Testis (tissue), 3 donors: ENCODE data around the gene PLEKHA4. TPM values are rescaled to one million over a fixed set of nuclear protein-coding genes. Genes with fewer than 3 reads are reported as not detected.
"Not testable (repeated sequence)": the region's sequence is repeated elsewhere in the genome, so short reads cannot be mapped to it uniquely, and the experiment has no call there.

Experiments used
- DNase-seq: peaks from one replicate; pipeline ENCODE4 v3.0.0-alpha.2; 2019
- H3K27ac ChIP-seq, 2 donors: fragments of 200-600 bp; sonication (generic); one replicate each; pipeline ENCODE4 v1.5.1; 2019
- H3K27me3 ChIP-seq: fragments of 200-600 bp; sonication (generic); one replicate; pipeline ENCODE4 v1.5.1; 2019
- H3K36me3 ChIP-seq: fragments of 200-600 bp; sonication (generic); one replicate; pipeline ENCODE4 v1.5.1; 2017; ENCODE audit warnings: low read depth; ENCODE audit errors: missing control alignments
- H3K4me1 ChIP-seq: fragments of 200-600 bp; sonication (generic); one replicate; pipeline ENCODE4 v1.5.1; 2019
- H3K4me3 ChIP-seq, 2 donors: fragments of 200-600 bp; sonication (generic); one replicate each; pipeline ENCODE4 v1.5.1; 2017 to 2019
- H3K9me3 ChIP-seq: fragments of 200-600 bp; sonication (generic); one replicate; pipeline ENCODE4 v1.5.1; 2017
- POLR2A ChIP-seq: fragments of 450-650 bp; IDR thresholded peaks from one replicate; pipeline ENCODE4 v1.6.1; 2017; ENCODE audit warnings: antibody characterized with exemption, mild to moderate bottlenecking, moderate library complexity
- WGBS, 2 donors: methylation state at CpG; one replicate each; pipeline ENCODE4 v1.1.5; 2018; 5-methylcytosine and 5-hydroxymethylcytosine counted together
- intact Hi-C: fragments of 100-400 bp; cut with DNase I; formaldehyde crosslinking; loops from one replicate; pipeline ENCODE4 v1.15.1; 2023; ENCODE audit warnings: low total_unique reads
- polyA plus RNA-seq: library from polyadenylated mRNA; stranded (reverse); fragments of 350-450 nt; fragmentation: Illumina TruSeq; extraction: RNeasy Lipid Tissue Mini Kit (QIAGEN cat#74804); gene quantifications from one replicate; pipeline ENCODE4 v1.2.3, GENCODE V29; 2014; ENCODE audit warnings: low read depth, low replicate concordance; ENCODE audit not compliant: insufficient read depth
- total RNA-seq, 2 donors: library from RNA; depleted of rRNA; stranded (reverse); fragments of >200 nt; gene quantifications; one replicate each; pipeline ENCODE4 v1.2.3, GENCODE V29; 2016
- TF ChIP-seq, protein P1 (sequence below), 3 experiments: fragments of 450-650 bp in 2 of 3; fragments of 200-600 bp in 1 of 3; sonication (generic) in 1 of 3; IDR thresholded peaks; one replicate each; pipeline ENCODE4 v1.5.1; 2016 to 2019; ENCODE audit warnings: antibody characterized with exemption in 3 of 3, mild to moderate bottlenecking in 2 of 3, moderate library complexity in 1 of 3

Gene PLEKHA4
- total and polyA plus RNA-seq, 3 donors from 2014 or later: 12.8 to 22.3 (median 19.9) TPM

DNA sequence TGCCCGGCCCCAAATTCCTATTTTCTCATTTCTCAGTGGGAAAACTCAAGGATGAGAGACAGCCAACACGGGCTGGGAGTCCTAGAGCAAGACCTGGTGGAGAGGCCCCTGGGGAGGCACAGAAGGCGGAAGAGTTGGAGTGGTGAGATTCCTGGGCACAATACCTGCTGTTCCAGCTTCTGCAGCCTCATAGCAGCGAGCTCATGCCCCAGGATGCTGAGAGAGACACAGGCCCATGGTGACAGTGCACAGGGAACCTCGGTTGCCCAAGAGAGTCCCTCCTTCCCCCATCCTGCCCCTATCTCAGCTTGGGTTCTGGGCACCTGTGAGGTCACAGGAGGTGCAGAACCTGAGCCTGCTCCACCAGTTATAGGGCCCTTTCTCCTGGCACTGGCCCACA is 28.8 kb upstream of the PLEKHA4 start:
- no peaks in the 10 kb centered on the region for H3K9me3 ChIP-seq
- no peak overlapping the region for H3K27ac ChIP-seq
- H3K4me3 ChIP-seq: no peak overlapping the region
- H3K27me3 ChIP-seq: no peaks in the 10 kb centered on the region
- peaks cover 10% of the 10 kb centered on the region for H3K4me1 ChIP-seq
- no peak for DNase-seq
- intact Hi-C loops: no loop called here
- TF ChIP-seq POLR2A: no peak
- TF ChIP-seq, protein P1, sequence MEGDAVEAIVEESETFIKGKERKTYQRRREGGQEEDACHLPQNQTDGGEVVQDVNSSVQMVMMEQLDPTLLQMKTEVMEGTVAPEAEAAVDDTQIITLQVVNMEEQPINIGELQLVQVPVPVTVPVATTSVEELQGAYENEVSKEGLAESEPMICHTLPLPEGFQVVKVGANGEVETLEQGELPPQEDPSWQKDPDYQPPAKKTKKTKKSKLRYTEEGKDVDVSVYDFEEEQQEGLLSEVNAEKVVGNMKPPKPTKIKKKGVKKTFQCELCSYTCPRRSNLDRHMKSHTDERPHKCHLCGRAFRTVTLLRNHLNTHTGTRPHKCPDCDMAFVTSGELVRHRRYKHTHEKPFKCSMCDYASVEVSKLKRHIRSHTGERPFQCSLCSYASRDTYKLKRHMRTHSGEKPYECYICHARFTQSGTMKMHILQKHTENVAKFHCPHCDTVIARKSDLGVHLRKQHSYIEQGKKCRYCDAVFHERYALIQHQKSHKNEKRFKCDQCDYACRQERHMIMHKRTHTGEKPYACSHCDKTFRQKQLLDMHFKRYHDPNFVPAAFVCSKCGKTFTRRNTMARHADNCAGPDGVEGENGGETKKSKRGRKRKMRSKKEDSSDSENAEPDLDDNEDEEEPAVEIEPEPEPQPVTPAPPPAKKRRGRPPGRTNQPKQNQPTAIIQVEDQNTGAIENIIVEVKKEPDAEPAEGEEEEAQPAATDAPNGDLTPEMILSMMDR (IDR thresholded peaks at IDR 0.05): no peak
- WGBS, 2 donors: 84% methylated on average over 5 of the region's 5 CpGs
- no peaks in the 10 kb centered on the region for H3K36me3 ChIP-seq

DNA sequence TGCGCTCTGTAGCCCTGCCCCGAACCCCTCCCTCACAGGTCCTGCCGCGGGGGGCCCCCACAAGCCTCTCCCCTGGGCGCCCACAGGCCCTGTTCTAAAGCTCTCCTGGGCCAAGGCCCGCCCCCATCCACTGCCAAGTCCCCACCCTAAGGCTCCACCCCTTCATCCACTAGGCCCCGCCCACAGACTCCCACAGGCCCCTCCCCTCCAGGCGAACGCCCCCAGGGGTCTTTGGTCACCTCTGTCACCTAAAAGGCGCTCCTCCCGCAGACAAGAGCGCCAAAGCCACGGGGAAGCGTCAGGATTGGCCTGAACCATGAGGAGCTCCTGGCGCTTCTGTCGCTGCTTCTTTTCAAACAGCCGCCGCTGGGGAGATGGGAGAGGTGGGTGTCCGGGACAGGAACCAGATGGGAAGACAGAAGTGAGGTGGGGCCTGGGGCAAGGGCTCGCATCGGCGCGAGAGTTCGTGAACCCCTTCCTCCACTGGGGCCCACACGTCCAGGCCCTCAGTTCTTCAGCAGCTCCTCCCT is 27.8 kb upstream of the PLEKHA4 start:
- Histone ChIP-seq H3K36me3 (no peaks in the 10 kb centered on the region), H3K9me3 (no peaks in the 10 kb centered on the region), H3K4me1 (peaks cover 6% of the 10 kb centered on the region), H3K4me3 (peak overlapping the region; percentile 29 to 58), H3K27me3 (no peaks in the 10 kb centered on the region), H3K27ac (peak overlapping the region; percentile 6 to 39)
- intact Hi-C loops: no loop called here
- WGBS, 2 donors: 8 to 11% methylated on average over 23 to 24 of the region's 25 CpGs
- DNase-seq: peak; percentile 78
- TF ChIP-seq, protein P1 (IDR thresholded peaks at IDR 0.05): no peak
- no peak for TF ChIP-seq POLR2A

DNA sequence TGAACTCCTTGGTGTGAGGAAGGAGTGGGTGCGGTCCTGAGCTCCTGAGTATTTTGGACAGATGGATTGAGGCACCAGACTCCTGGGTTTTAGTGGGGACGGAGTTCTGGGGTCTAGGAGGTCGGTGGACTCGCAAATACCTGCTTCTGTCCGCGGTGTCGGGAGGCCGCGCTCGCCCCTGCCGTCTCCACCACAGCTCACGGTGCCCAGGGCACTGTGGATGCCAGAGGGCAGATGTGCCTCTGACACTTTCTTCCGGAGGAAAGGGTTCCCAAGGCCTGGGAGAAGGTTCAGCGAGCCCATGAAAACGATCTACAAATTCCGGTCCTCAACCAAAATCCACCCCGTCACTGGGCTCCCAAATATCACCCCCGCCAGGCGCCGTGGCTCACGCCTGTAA is 26.8 kb upstream of the PLEKHA4 start:
- no peak for DNase-seq
- 47 to 72% methylated on average over 11 to 21 of the region's 21 CpGs for WGBS, 2 donors
- Histone ChIP-seq H3K9me3 (no peaks in the 10 kb centered on the region), H3K36me3 (no peaks in the 10 kb centered on the region), H3K27ac (no peak overlapping the region), H3K27me3 (no peaks in the 10 kb centered on the region), H3K4me3 (peak overlapping the region in 1 of 2 donors; percentile 58), H3K4me1 (no peaks in the 10 kb centered on the region)
- intact Hi-C loops: no loop called here
- TF ChIP-seq, protein P1 (IDR thresholded peaks at IDR 0.05): no peak
- no peak for TF ChIP-seq POLR2A

DNA sequence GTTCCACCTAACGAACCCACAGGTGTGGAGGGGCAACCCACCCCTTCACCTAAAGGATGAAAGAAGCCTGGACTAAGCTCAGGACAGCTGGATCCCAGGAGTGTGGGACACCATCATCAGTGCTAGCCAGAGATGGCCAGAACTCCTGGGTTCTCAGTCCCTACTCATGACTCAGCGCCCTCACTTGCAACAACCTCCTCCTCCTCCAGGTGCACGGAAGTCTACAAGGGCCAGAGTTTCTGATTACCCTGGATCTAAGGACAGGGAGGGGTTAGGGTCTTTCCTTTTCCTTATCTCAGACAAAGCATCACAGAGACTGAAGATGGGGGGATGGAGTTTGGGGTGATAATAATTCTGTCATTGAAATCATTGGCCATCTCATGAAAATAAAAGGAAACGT is 22.1 kb upstream of the PLEKHA4 start:
- H3K27me3 ChIP-seq: no peaks in the 10 kb centered on the region
- intact Hi-C loops: no loop called here
- 80 to 90% methylated on average over 4 of the region's 4 CpGs for WGBS, 2 donors
- H3K36me3 ChIP-seq: no peaks in the 10 kb centered on the region
- H3K4me3 ChIP-seq: no peak overlapping the region
- TF ChIP-seq, protein P1 (IDR thresholded peaks at IDR 0.05): no peak
- TF ChIP-seq POLR2A: no peak
- H3K4me1 ChIP-seq: no peaks in the 10 kb centered on the region
- no peaks in the 10 kb centered on the region for H3K9me3 ChIP-seq
- H3K27ac ChIP-seq: no peak overlapping the region
- DNase-seq: no peak

DNA sequence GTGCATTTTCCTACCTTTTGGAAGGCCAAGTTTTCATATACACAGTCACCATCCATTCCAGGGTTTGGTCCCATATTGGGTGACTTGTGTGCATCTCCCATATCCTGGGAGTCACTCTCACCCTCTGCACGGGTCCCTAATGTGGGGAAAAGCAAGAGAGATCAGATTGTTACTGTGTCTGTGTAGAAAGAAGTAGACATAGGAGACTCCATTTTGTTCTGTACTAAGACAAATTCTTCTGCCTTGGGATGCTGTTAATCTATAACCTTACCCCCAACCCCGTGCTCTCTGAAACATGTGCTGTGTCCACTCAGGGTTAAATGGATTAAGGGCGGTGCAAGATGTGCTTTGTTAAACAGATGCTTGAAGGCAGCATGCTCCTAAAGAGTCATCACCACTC is 21.1 kb upstream of the PLEKHA4 start:
- 73 to 84% methylated on average over 3 of the region's 3 CpGs for WGBS, 2 donors
- H3K4me3 ChIP-seq, intact Hi-C loops, H3K9me3 ChIP-seq, H3K36me3 ChIP-seq, H3K27me3 ChIP-seq, DNase-seq, H3K4me1 ChIP-seq, H3K27ac ChIP-seq: not testable (repeated sequence)
